KMS-11 (cell line): ENCODE results near the gene KANSL1.

Experiments
- H2AFZ ChIP-seq: fragments of 200-600 bp; sonication (generic); 2 replicates; pipeline ENCODE4 v1.6.1; 2016; ENCODE audit warnings: antibody characterized with exemption, mixed run types, low read depth
- H3K27ac ChIP-seq: fragments of 200-600 bp; sonication (generic); 2 replicates; pipeline ENCODE4 v1.6.1; 2016; ENCODE audit warnings: mild to moderate bottlenecking, mixed run types
- H3K27me3 ChIP-seq: fragments of 200-600 bp; sonication (generic); 2 replicates; pipeline ENCODE4 v1.6.1; 2017; ENCODE audit warnings: mild to moderate bottlenecking, low read depth, mixed run types, moderate library complexity; ENCODE audit not compliant: insufficient read depth
- H3K36me3 ChIP-seq: fragments of 200-600 bp; sonication (generic); 2 replicates; pipeline ENCODE4 v1.6.1; 2017; ENCODE audit warnings: mild to moderate bottlenecking, mixed run types; ENCODE audit not compliant: insufficient read depth
- H3K4me1 ChIP-seq: fragments of 200-600 bp; sonication (generic); 2 replicates; pipeline ENCODE4 v1.6.1; 2016; ENCODE audit warnings: mild to moderate bottlenecking, low read depth, mixed run types; ENCODE audit not compliant: poor library complexity, severe bottlenecking
- H3K4me2 ChIP-seq: fragments of 200-600 bp; sonication (generic); 2 replicates; pipeline ENCODE4 v1.7.0; 2016; ENCODE audit warnings: mild to moderate bottlenecking, mixed run types
- H3K4me3 ChIP-seq: fragments of 200-600 bp; sonication (generic); IDR thresholded peaks from 2 replicates; pipeline ENCODE4 v1.6.1; 2017; ENCODE audit warnings: low read depth, low read length, mixed read lengths; ENCODE audit not compliant: insufficient read depth
- H3K79me2 ChIP-seq: fragments of 200-600 bp; sonication (generic); 2 replicates; pipeline ENCODE4 v1.6.1; 2016; ENCODE audit warnings: low read depth, mixed run types; ENCODE audit not compliant: insufficient read depth
- H3K9ac ChIP-seq: fragments of 200-600 bp; sonication (generic); 2 replicates; pipeline ENCODE4 v1.6.1; 2016; ENCODE audit warnings: mild to moderate bottlenecking, mixed run types
- H4K20me1 ChIP-seq: fragments of 200-600 bp; sonication (generic); 2 replicates; pipeline ENCODE4 v1.6.1; 2016; ENCODE audit warnings: mild to moderate bottlenecking, mixed run types; ENCODE audit not compliant: insufficient read depth
- CTCF ChIP-seq: fragments of 200-600 bp; sonication (generic); conservative IDR thresholded peaks from 2 replicates; pipeline ENCODE4 v1.6.1; 2017; ENCODE audit warnings: low read depth, mild to moderate bottlenecking, antibody characterized with exemption, low read length, moderate library complexity, mixed read lengths

The KANSL1 gene

GRCh38 chr17:46171939-46172338, 21.3 kb downstream of the KANSL1 start:
- Histone ChIP-seq H3K4me1 (peaks cover 47% of the 10 kb centered on the region), H3K27ac (no peak overlapping the region), H3K36me3 (peaks cover 6% of the 10 kb centered on the region; the same call in 1 of the 2 replicates), H3K9ac (no peak overlapping the region), H3K4me3 (no peak overlapping the region), H3K27me3 (no peaks in the 10 kb centered on the region), H2AFZ (no peak overlapping the region), H4K20me1 (peaks cover 30% of the 10 kb centered on the region), H3K4me2 (no peak overlapping the region), H3K79me2 (peaks cover 100% of the 10 kb centered on the region)
- no peak for TF ChIP-seq CTCF

GRCh38 chr17:46170639-46171429, 22.4 kb downstream of the KANSL1 start:
- TF ChIP-seq CTCF = no peak
- Histone ChIP-seq H2AFZ (no peak overlapping the region), H3K9ac (no peak overlapping the region), H3K4me3 (no peak overlapping the region), H3K27me3 (no peaks in the 10 kb centered on the region), H3K27ac (no peak overlapping the region), H3K4me2 (no peak overlapping the region), H3K4me1 (peaks cover 46% of the 10 kb centered on the region), H4K20me1 (peaks cover 18% of the 10 kb centered on the region; the same call in 1 of the 2 replicates), H3K79me2 (peaks cover 100% of the 10 kb centered on the region), H3K36me3 (peaks cover 6% of the 10 kb centered on the region; the same call in 1 of the 2 replicates)

- H4K20me1 ChIP-seq = peaks cover 16% of the 10 kb centered on the region; the same call in 1 of the 2 replicates
- H3K36me3 ChIP-seq = peaks cover 6% of the 10 kb centered on the region; the same call in 1 of the 2 replicates
- no peak for TF ChIP-seq CTCF
- peaks cover 45% of the 10 kb centered on the region for H3K4me1 ChIP-seq
- no peak overlapping the region for H3K27ac ChIP-seq
- H2AFZ ChIP-seq = no peak overlapping the region
- no peak overlapping the region for H3K4me3 ChIP-seq
- H3K27me3 ChIP-seq = no peaks in the 10 kb centered on the region
- peaks cover 100% of the 10 kb centered on the region for H3K79me2 ChIP-seq
- H3K9ac ChIP-seq = no peak overlapping the region
- H3K4me2 ChIP-seq = no peak overlapping the region
These were observed 23.2 kb downstream of the KANSL1 start for GRCh38 chr17:46169913-46170638.

GRCh38 chr17:46167826-46168569, 25.2 kb downstream of the KANSL1 start:
- Histone ChIP-seq H4K20me1 (peaks cover 23% of the 10 kb centered on the region), H3K4me3 (no peak overlapping the region), H3K27ac (no peak overlapping the region), H3K4me2 (no peak overlapping the region), H3K9ac (no peak overlapping the region), H3K27me3 (no peaks in the 10 kb centered on the region), H3K79me2 (peaks cover 99% of the 10 kb centered on the region), H2AFZ (no peak overlapping the region), H3K36me3 (peaks cover 6% of the 10 kb centered on the region; the same call in 1 of the 2 replicates), H3K4me1 (peaks cover 49% of the 10 kb centered on the region)
- no peak for TF ChIP-seq CTCF
